DMS153 treated with DMSO at 0.1 percent for 48 hours (cell line): Measurements from ENCODE around the gene CDKL5.
"Not testable (repeated sequence)": the region's sequence is repeated elsewhere in the genome, so short reads cannot be mapped to it uniquely, and the experiment has no call there.

Experiments used
- DNase-seq: peaks from one replicate; lab custom pipeline; 2025; ENCODE audit not compliant: unreplicated experiment; lab: John Stamatoyannopoulos, UW

Gene CDKL5

DNA sequence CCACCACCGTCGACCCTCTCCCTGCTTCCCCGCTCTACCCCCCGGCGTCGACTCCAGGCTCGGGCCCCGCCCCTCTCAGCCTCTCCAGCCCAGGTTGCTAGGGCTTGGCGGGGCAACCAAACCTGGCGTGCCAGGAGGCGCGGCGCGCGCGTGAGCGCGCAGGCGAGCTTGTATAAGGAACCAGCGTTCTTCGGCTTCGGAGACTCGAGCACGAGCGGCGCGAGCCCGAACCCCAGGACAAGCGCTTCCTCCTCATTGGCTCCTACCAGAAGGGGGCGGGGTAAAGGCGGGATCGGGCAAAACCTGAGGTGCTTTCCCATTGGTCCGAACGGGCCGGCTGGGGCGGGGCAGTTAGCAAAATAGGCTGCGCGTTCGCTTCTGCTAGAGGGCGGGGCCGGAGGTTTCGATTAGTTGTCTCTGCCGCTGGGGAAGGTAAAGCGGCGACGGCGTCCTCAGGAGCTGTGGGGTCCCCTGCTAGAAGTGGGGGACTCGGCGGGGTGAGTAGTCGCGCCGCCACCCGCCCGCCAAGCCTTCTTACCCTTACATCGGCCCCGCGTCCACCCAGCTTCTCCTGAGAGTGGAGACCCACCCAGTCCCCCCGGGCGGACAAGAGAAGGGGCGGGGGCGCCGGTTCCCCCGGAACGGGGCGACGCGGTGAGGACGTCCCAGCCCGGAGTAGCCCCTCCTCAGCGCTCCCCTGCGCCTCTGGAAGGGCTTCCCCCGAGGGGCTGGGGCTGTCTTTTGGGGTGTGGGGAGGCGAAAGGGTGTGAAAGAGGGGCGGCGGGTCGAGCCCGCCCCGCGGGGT, at the start of gene CDKL5:
Gene CDKL5 (plus strand): TSS at position 410 of the 805 bp plus-strand sequence. CDS start 81,489 bp downstream, outside the sequence.
- peak; percentile 63 for DNase-seq

DNA sequence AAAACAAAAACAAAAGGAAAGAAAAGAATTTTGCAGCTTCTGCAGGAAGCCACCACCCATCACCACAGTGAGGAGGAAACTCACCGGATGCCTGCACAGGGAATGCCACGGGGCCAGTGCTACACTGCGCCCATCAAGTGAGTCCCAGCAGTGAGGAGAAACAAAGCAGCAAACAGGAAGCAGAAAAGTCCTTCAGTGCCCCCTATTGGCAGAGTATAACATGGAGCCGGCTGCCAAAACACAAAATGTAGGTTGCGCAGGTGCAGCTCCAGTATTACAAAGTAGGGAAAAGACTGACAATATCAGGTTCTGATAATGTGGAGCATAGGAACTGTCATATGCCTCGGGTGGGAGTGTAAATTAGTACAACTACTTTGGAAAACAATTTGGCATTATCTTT, 47.6 kb upstream of the CDKL5 start:
- no peak for DNase-seq

DNA sequence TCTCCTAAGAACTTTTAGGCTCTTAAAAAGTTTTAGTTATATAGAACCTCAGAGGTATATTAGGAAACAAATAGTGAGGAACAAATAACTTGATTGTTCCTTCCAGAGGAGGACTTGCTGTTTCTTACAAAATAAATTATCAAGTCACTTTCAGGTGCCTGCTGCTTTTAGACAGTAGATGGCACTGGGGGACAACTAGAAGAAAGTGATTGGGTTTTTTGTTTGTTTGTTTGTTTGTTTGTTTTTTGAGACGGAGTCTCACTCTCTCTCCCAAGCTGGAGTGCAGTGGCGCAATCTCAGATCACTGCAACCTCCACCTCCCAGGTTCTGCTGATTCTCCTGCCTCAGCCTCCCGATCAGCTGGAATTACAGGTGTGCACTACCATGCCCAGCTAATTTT, 35.4 kb upstream of the CDKL5 start:
- DNase-seq = no peak

DNA sequence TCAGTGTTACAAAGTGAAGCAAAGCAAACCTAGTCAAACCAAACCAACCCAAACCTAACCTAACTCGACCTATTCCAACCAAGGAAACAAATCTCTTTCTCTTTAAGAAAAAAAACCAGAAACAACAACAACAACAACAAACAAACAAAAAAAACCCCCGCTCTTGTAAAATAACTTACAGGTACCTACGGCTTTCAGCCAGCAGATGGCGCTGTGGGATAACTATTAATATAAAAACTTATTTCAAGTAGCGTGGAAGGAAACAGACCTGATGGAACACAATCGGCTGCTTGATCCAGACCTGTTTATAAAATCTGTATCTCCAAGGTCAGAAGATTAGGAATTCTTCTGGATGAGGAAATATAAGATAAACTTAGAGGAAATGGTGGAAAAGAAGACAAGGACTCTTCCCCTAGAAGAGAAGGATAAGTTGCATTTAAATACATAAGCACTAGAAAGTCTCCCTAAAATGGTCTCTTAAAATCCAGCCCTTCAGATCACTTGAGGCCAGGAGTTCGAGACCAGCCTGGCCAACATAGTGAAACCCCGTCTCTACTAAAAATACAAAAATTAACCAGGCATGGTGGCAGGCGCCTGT, 34.4 kb upstream of the CDKL5 start:
- DNase-seq = no peak

DNA sequence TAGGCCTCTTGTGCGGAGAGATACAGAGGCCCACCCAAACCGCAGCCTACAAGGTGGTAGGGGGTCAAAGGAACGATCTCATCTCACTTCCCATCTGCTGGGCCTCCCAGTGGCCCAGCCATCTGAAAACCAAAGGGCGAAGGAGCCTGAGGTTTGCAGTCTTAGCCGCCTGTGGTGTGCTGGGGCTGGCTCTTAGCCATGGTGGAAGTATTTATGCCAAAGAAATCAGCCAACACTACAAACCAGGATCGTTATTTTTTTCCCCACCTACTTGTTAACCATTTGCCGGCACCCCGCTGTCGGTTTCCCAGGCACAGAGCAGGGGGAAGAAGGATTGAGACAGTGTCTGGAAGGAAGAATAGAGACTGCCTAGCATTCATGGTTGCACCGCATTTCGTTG, 30.9 kb upstream of the CDKL5 start:
- DNase-seq = no peak

DNA sequence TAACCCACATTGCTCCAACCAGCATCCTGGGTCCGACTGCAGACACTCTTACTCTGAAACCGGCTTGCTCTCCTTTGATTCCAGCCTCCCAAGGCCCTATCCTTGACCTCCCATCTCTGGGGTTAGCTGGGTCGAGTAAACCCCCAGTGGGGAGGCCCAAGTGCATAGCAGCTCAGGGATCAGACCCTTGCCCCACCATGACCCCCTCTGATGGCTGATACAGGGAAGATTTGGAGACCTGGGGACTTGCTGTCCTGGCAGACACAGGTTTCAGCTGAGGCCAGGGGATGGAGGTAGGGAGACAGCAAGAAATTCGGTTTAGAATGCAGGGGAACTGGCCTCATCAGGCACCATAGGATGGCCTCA, 23.6 kb upstream of the CDKL5 start:
- DNase-seq = no peak

DNA sequence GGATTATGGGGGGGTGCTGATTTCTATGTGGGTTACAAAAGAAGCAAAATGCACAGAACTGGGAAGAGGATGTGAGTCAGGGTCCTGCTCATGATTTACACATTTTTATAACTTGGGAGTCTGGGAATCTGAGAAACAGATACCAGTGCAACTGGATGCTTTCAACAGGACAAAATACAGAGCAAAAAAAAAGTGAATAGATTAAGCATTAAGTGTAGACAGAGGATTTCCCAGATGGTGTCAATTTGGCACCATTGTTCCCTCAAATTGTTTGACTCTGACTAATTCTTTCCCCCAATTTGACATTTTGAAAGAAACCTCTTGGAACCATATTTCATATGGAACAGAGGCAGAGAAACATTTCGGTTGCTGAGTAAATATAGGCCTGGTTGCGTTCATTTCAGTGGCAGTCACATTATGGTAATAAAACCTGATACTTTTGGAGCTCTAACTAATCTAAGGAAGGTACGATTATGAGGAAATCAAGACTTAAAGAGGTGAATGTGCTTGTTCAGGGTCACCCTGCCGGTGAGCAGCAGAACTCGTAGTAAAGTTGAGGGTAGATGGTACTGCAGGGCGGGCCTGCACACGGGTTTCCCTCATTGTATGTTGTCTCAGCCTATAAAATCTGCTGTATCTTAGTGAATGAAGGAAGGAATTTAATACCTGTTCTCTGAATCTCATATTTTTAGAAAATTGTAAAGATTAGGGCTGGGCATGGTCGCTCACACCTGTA, 18.7 kb upstream of the CDKL5 start:
- DNase-seq = no peak

DNA sequence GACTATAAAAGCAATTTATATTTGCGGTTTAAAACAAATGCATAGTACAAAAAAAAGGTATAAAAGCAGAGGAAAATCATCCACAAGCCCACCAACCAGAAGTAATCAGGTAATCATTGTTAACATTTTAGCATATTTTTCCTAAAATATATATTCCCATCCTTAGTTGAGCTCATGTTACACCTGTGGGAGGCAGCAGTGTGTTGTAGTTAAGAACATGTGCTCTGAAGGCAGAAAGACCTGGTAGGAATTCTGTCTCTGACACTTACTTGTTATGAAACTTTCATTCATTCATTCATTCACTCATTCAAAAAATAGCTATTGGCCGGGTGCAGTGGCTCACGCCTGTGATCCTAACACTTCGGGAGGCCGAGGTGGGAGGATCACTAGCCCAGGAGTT, 15.4 kb upstream of the CDKL5 start:
- DNase-seq = no peak

DNA sequence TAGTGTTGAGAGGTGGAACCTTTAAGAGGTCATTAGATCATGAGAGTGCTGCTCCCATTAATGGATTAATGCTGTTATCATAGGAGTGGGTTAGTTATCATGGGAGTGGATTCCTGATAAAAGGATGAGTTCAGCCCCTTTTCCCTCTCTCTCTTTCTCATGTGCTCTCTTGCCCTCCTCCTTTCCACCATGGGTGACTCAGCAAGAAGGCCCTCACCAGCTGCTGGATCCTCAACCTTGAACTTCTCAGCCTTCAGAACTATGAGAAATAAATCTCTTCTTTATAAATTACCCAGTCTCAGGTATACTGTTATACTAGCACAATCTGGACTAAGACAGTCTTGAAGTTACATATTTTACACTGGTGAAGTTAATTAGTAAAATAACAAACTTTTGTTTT, 10.0 kb upstream of the CDKL5 start:
- DNase-seq = no peak

DNA sequence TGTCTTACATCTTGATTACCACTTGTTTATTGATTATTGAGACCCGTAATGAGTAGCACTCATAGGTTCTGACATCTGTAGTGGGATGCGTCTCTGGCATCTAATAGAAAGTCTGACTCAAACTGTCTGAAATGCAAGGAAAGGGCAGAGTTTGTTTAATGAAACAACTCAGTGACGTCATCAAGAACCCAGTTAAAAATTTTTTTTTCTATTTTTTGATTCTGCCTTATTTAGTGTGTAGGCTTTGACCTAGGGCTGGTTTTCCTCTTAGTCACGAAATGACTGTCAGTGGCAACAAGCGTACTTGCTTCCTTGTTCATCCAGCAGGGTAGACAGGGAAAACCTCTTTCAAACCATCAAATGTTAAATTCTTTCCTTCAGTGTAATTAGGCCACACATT, 3.1 kb upstream of the CDKL5 start:
- no peak for DNase-seq

DNA sequence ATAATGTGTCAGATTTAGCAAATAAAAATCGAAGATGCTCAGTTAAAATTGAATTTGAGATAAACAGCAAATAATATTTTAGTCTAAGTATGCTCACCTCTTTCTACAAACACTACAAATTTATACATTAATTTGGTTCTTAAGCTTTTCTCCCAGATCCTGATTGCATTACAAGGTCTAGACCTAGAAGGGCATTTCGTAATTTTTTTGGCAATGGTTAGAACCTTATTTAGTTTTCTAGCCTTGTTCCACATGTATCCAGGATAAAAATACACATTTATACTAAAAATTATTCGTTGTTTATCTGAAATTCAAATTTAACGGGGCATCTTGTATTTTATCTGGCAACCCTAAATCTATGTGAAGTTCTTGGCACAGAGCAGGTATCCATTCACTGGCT, 2.5 kb upstream of the CDKL5 start:
- DNase-seq = no peak

DNA sequence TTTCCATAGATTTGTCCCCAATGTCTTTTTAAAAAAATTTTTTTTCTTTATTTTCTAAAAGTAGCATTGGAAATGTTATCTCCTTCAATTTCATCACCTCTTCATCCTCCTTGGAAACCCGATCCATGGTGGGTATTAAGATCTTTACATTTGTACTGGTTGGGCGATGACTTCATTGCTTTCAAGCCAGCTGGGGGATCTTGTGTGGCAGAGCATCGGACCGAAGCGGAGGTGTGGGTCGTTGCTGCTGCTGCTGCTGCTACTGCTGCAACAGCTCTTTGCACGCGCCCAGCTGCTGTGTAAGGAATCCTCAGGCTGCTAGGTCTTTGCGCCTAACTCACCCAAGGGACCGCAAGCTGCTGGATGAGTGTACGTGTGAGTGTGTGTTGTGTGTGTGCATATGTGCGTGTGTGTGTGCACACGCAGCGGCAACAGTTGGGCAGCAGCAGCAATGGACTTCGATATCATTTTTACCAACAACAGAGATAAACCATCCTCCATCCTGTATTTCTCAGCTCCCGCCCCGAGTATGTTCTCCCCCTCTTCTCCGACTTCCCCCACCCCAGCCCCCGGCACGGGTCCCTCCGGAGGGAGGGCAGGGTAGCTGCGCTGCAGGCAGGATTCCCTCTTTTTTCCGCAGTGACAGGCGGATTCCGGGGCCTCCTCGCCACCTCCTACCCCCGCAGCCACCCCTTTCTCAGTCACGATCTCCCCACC, 768 bp upstream of the CDKL5 start:
- DNase-seq = no peak

DNA sequence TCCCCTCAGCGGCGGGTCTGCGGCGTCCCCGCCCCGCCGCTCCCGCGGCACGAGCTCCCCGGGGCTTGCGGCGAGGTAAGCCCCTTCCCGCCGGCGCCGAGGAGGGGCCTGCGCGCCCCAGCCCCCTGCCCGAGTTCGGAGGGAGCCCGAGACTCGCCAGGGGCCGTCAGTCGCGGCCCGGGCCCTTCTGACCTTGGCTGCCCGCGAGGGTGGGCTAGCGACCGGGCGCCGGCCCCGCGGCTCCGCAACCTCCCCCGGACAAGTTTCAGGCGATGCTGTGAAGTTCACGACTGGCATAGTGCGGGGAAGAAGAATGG, 554 bp downstream of the CDKL5 start:
- no peak for DNase-seq

DNA sequence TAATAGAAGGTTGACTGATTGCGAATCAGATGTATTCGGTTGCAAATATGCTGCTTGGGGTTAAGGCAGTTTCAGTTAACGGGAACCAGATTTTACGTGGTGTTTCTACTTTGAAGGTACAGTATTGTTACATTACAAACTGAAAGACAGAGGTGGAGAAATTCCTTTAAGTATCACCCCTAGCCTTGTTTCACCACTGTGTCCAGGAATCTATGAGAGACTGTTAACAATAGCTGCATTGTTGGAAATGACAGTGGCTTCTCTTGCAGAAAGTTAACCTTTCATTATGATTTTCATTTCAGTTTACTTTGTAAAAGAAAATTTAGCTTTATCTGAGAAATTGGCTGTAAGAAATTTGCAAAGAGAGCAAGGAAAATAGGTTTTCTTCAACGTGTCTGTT, 2.6 kb downstream of the CDKL5 start:
- DNase-seq = no peak

DNA sequence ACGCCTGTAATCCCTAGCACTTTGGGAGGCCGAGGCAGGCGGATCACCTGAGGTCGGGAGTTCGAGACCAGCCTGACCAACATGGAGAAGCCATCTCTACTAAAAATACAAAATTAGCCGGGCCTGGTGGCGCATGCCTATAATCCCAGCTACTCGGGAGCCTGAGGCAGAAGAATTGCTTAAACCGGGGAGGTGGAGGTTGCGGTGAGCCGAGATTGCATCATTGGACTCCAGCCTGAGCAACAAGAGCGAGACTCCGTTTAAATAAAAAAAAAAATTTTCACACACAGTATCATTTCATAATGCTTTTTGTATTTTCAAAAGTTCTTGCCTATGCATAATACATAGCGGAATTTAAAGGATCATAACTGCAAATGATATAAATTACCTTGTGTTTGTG, 7.9 kb downstream of the CDKL5 start:
- DNase-seq = not testable (repeated sequence)

DNA sequence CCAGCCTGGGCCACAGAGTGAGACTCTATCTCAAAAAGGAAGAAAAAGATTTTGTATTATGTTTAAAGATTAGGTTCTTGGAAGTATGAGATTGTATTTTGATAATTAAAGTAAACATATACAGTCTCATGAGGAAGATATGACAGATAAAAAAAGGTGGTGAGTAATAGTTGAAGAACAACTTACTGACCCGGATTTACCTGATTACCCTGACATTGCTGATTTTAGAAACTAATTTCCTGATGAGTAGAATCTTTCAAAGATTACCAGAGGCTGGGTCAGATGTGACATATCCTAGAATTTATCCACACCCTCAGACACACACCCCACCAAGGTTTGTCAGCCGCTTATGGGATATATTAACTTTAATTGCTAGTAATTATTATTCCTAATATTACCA, 9.5 kb downstream of the CDKL5 start:
- no peak for DNase-seq

DNA sequence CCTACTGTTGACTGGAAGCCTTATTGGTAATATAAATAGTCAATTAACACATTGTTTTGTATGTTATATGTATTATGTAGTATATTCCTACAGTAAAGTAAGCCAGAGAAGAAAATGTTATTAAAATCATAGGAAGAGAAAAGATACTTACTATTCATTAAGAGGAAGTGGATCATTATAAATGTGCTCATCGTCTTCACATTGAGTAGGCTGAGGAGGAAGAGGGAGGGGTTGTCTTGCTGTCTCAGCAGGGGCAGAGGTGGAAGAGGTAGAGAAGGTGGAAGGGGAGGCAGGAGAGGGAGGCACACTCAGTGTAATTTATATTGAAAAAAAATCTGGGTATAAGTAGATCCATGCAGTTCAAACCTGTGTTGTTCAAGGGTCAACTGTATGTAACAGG, 10.6 kb downstream of the CDKL5 start:
- no peak for DNase-seq

DNA sequence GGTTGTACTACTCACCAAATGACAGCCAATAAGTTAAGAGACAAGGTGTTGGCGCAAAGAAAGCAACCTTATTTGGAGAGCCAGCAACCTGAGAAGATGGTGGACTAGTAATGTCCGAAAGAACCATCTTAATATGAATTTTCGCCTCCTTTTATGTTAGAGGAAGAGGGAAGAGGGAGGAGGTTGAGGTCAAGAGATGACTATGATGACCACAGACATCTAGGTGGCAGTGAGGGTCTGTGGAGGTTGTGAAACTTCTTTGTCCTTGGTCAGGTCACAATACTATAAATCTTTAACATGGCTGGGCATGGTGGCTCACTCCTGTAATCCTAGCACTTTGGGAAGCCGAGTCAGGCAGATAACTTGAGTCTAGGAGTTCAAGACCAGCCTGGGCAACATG, 15.4 kb downstream of the CDKL5 start:
- DNase-seq = no peak

DNA sequence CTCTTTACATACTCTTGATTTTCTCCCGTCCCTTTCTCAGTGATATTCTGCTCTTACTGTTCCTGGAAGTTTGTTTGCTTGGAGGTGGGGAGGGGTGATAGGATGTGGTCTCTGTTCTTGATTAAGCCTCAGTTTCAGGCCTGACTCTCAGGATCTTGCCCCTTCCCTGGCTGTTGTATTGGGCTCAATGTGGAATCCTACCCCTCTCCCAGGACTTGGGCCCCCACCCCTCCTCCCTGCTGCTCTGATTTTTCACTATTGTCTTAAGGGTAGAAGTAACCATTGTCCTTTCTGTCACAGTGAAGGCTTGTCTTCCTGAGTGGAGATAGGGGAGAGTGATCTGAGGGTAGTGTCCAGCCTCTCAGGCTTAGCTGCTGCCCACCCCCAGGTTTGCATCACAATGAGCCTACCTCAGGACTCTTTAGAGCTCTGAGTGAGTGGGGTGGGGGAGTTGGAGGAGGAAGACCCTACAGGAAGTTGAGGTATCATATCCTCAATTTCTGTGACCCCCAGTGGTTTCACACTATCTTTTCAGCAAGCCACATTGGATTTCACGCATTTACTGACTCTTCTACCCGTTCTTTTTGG, 16.5 kb downstream of the CDKL5 start:
- DNase-seq = no peak

DNA sequence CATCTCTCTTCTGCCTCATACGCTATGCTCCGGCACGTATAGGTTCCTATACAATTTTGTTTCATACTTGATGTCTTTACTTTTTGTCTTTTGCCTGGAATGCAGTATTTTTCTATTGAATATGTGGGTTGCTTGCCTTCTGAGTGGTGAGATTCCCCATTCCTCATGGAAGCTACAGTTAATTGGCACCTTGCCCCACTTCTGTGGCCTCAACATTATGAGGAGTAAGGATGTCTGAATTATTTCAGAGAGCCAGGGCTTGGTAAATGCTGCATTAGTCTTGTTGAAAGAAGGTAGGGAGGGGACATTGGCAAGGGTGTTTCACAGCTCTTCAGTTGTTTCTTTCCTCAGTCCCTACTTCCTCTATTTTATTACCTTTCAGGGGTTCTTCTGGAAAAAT, 23.0 kb downstream of the CDKL5 start:
- no peak for DNase-seq

DNA sequence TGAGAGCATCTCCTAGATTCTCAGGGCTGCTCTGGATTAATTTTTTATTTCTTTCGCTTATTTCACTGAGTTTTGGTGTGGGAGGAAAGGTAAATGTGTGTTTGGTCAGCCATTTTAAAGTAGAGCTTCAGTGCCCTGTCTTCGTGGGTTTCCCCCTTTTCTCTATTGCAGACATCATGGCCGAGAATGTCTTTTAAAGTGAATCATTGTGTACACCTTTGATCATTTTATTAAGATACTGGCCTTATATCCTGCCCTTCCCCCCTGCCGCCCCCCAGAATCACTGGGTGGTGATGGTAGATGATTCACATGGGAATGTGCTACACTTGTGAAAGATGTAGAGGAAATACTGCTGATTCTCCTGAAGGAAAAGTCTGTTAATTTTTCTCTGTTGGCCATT, 23.8 kb downstream of the CDKL5 start:
- no peak for DNase-seq
